Neural cell (in vitro differentiated cells): ENCODE data around the gene NOTUM.

Experiments used
- CTCF ChIP-seq: fragments of 450-650 bp; IDR thresholded peaks from 2 replicates; pipeline ENCODE4 v1.5.1; 2014; ENCODE audit warnings: antibody characterized with exemption, mild to moderate bottlenecking, moderate library complexity; ENCODE audit not compliant: poor library complexity, severe bottlenecking
- EP300 ChIP-seq: fragments of 450-650 bp; conservative IDR thresholded peaks from 2 replicates; pipeline ENCODE4 v1.6.1; 2014; ENCODE audit warnings: antibody characterized with exemption, mild to moderate bottlenecking, moderate library complexity; ENCODE audit not compliant: poor library complexity, severe bottlenecking
- EZH2 ChIP-seq: fragments of 200-600, 300-800 bp; shearing (Covaris generic), sonication (generic); IDR thresholded peaks from 2 replicates; pipeline ENCODE4 v1.6.1; 2014; ENCODE audit warnings: antibody characterized with exemption, low read length, borderline replicate concordance, mild to moderate bottlenecking; ENCODE audit not compliant: insufficient read depth, poor library complexity, severe bottlenecking
- MXI1 ChIP-seq: fragments of 450-650 bp; conservative IDR thresholded peaks from 2 replicates; pipeline ENCODE4 v1.6.1; 2014; ENCODE audit warnings: antibody characterized with exemption, mild to moderate bottlenecking; ENCODE audit not compliant: poor library complexity, severe bottlenecking
- POLR2AphosphoS5 ChIP-seq: IDR thresholded peaks from 2 replicates; pipeline ENCODE4 v1.6.1; 2012
- RAD21 ChIP-seq: fragments of 450-650 bp; conservative IDR thresholded peaks from 2 replicates; pipeline ENCODE4 v1.6.1; 2014; ENCODE audit warnings: antibody characterized with exemption, mild to moderate bottlenecking, moderate library complexity
- REST ChIP-seq: IDR thresholded peaks from 2 replicates; pipeline ENCODE4 v1.6.1; 2012; ENCODE audit warnings: borderline replicate concordance
- SMC3 ChIP-seq: fragments of 450-650 bp; conservative IDR thresholded peaks from 2 replicates; pipeline ENCODE4 v1.6.1; 2014; ENCODE audit warnings: antibody characterized with exemption, mild to moderate bottlenecking, moderate library complexity; ENCODE audit not compliant: poor library complexity
- TAF1 ChIP-seq: IDR thresholded peaks from 2 replicates; pipeline ENCODE4 v1.6.1; 2012; ENCODE audit warnings: low read depth

DNA sequence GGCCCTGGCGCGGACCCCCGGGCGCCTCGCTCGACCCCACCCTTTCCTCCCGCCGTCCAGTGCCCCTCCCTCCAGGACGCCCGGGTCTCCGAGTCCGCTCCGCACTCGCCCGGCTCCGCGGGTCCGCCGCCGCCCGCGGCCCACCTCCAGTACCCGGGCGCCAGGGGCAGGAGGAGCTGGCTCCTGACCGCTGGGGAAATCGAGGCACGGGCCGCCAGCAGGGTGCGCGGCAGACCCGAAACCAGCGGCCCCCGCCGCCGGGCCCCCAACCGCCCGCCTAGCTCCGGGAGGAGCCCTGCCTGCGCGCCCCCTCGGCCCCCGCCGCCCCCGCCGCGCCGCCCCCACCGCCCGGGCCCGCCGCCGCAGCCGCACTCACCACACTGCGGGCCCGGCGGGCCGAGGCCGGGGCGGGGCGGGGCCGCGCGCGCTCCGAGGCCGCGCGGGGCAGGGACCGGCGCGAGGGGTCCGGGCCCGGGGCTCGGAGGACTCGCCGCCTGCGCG lies 33.8 kb downstream of the NOTUM start:
- TF ChIP-seq CTCF (no peak), REST (no peak), EZH2 (no peak), POLR2AphosphoS5 (no peak), MXI1 (no peak), EP300 (no peak), SMC3 (no peak), RAD21 (no peak), TAF1 (no peak)
